Measurements from ENCODE around the gene CDK18. TPM values are rescaled to one million over a fixed set of nuclear protein-coding genes. Genes with fewer than 3 reads are reported as not detected.

Gene CDK18
- total and polyA plus RNA-seq, 4 donors, result 9.7 to 21.0 (median 15.0) TPM

- DNase-seq (no peak), ATAC-seq (ENCODE audit: insufficient read depth, low FRiP score) (no peak)
- H3K27me3 ChIP-seq (ENCODE audit: control insufficient read depth in 3 of 3, insufficient read depth in 3 of 3, low read length in 2 of 3), result no peaks in the 10 kb centered on the region
- H3K27ac ChIP-seq (ENCODE audit: low read depth in 1 of 2, low read length in 1 of 2), result peak overlapping the region in 1 of 2 donors; percentile 88
- no peaks in the 10 kb centered on the region for H3K9me3 ChIP-seq (ENCODE audit: control insufficient read depth in 4 of 4, insufficient read depth in 3 of 4, low read length in 3 of 4)
- TF ChIP-seq, protein P1, sequence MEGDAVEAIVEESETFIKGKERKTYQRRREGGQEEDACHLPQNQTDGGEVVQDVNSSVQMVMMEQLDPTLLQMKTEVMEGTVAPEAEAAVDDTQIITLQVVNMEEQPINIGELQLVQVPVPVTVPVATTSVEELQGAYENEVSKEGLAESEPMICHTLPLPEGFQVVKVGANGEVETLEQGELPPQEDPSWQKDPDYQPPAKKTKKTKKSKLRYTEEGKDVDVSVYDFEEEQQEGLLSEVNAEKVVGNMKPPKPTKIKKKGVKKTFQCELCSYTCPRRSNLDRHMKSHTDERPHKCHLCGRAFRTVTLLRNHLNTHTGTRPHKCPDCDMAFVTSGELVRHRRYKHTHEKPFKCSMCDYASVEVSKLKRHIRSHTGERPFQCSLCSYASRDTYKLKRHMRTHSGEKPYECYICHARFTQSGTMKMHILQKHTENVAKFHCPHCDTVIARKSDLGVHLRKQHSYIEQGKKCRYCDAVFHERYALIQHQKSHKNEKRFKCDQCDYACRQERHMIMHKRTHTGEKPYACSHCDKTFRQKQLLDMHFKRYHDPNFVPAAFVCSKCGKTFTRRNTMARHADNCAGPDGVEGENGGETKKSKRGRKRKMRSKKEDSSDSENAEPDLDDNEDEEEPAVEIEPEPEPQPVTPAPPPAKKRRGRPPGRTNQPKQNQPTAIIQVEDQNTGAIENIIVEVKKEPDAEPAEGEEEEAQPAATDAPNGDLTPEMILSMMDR (IDR thresholded peaks at IDR 0.05; ENCODE audit: control extremely low read depth, extremely low read depth), result no peak
- no peak overlapping the region for H3K9ac ChIP-seq (ENCODE audit: insufficient read depth in 1 of 2, low read length in 2 of 2)
- WGBS, 2 donors, result 90 to 97% methylated on average over 17 of the region's 17 CpGs
- no peaks in the 10 kb centered on the region for H3K36me3 ChIP-seq (ENCODE audit: control insufficient read depth in 4 of 4, insufficient read depth in 4 of 4, low read length in 4 of 4)
- H3K4me3 ChIP-seq, result no peak overlapping the region
- H3K4me1 ChIP-seq (ENCODE audit: control insufficient read depth in 5 of 5, insufficient read depth in 5 of 5, low read length in 5 of 5), result peaks cover 0 to 27% (median 11%) of the 10 kb centered on the region in 5 donors
Observed at GRCh38 chr1:205506409-205507200, 2.1 kb downstream of the CDK18 start.

GRCh38 chr1:205508227-205508714 is 3.8 kb downstream of the CDK18 start:
- Histone ChIP-seq H3K27ac (ENCODE audit: low read depth in 1 of 2, low read length in 1 of 2) (no peak overlapping the region), H3K9me3 (ENCODE audit: control insufficient read depth in 4 of 4, insufficient read depth in 3 of 4, low read length in 3 of 4) (no peaks in the 10 kb centered on the region), H3K27me3 (ENCODE audit: control insufficient read depth in 3 of 3, insufficient read depth in 3 of 3, low read length in 2 of 3) (no peaks in the 10 kb centered on the region), H3K9ac (ENCODE audit: insufficient read depth in 1 of 2, low read length in 2 of 2) (no peak overlapping the region), H3K4me3 (no peak overlapping the region), H3K4me1 (ENCODE audit: control insufficient read depth in 5 of 5, insufficient read depth in 5 of 5, low read length in 5 of 5) (peaks cover 0 to 30% (median 19%) of the 10 kb centered on the region in 5 donors), H3K36me3 (ENCODE audit: control insufficient read depth in 4 of 4, insufficient read depth in 4 of 4, low read length in 4 of 4) (no peaks in the 10 kb centered on the region)
- 92% methylated on average over 5 of the region's 5 CpGs for WGBS, 2 donors
- TF ChIP-seq, protein P1 (IDR thresholded peaks at IDR 0.05; ENCODE audit: control extremely low read depth, extremely low read depth), result no peak
- ATAC-seq (ENCODE audit: insufficient read depth, low FRiP score) (no peak), DNase-seq (no peak)

DNA sequence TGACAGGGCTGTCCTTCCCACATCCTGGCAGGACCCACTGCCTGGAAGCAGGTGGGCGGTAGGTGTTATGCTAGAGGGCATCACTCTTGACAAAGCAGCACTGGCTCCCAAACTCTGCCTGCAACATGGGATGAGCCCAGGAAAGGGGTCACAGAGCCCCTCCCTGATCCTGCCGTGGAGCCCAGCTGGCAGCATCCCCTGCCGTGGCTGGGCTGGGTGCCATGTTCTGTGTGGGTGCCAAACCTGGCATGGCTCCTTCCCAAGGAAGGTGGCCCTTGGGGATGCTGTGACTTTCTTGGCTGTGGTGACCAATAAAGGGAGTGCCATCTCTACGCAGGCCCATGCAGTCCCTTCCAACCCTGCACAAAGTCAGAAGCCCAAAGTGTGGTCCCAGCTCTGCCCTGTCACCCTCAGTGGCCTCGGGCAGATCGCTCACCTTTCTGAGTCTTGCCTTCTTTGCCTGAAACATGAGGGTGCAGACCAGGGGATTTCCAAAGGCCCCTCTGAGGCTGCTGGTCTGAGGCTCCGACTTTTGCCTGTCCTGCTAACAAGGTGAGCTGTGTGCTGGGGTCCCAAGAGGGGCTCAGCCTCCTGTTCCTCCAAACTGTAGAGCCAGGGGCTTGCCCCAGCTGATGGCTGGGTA is 6.0 kb downstream of the CDK18 start:
- WGBS, 2 donors, result 73 to 87% methylated on average over 7 of the region's 7 CpGs
- TF ChIP-seq, protein P1 (IDR thresholded peaks at IDR 0.05; ENCODE audit: control extremely low read depth, extremely low read depth), result no peak
- no peaks in the 10 kb centered on the region for H3K27me3 ChIP-seq (ENCODE audit: control insufficient read depth in 3 of 3, insufficient read depth in 3 of 3, low read length in 2 of 3)
- no peak for ATAC-seq (ENCODE audit: insufficient read depth, low FRiP score)
- no peaks in the 10 kb centered on the region for H3K9me3 ChIP-seq (ENCODE audit: control insufficient read depth in 4 of 4, insufficient read depth in 3 of 4, low read length in 3 of 4)
- no peak for DNase-seq
- no peak overlapping the region for H3K9ac ChIP-seq (ENCODE audit: insufficient read depth in 1 of 2, low read length in 2 of 2)
- H3K36me3 ChIP-seq (ENCODE audit: control insufficient read depth in 4 of 4, insufficient read depth in 4 of 4, low read length in 4 of 4), result no peaks in the 10 kb centered on the region
- peak overlapping the region; percentile 22 to 42 for H3K27ac ChIP-seq (ENCODE audit: low read depth in 1 of 2, low read length in 1 of 2)
- H3K4me1 ChIP-seq (ENCODE audit: control insufficient read depth in 5 of 5, insufficient read depth in 5 of 5, low read length in 5 of 5), result peaks cover under 1 to 25% (median 18%) of the 10 kb centered on the region in 5 donors
- no peak overlapping the region for H3K4me3 ChIP-seq

Data from lung (tissue), 12 donors.